Measurements from ENCODE around the gene CASZ1. TPM values are rescaled to one million over a fixed set of nuclear protein-coding genes. Genes with fewer than 3 reads are reported as not detected.

CASZ1 gene
- total RNA-seq, 1 donor from 2014 or later: 3.4 TPM

DNA sequence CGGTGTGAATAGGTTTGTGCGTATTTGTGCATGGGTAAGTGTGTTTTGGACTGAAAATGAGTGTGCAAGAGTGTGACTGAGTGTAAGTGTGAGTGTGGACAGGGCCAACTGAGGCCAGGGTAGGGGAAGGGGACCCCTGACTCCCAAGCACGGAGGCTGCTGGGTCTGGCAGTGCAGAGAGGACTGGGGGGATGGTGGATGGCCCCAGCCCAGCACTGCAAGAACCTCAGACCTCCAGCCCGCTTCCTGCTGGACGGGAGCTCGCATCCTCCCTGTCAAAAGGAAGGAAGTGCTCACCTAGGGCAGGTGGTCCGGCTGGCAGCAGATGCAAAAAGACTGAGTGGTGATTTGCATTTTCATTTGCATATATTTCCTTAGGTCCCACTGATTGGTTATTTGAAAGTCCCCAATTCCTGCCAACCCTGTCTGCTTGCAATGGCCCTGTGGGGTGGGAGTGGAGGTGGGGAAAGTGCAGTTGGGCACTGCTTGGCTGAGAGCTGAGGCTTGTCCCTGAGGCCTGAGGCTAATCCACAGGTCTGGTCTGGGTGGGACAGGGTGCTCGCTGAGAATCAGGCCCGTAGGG is 42.8 kb upstream of the CASZ1 start:
- Histone ChIP-seq H3K36me3 (no peaks in the 10 kb centered on the region), H3K27me3 (peaks cover 7% of the 10 kb centered on the region), H3K79me2 (ENCODE audit: low read depth) (no peaks in the 10 kb centered on the region), H2AFZ (replicated peaks) (no peak overlapping the region), H4K20me1 (ENCODE audit: low read depth) (no peaks in the 10 kb centered on the region), H3K9me3 (ENCODE audit: low read depth) (peaks cover 7% of the 10 kb centered on the region), H3K4me2 (no peak overlapping the region), H3K4me3 (no peak overlapping the region), H3K9ac (no peak overlapping the region), H3F3A (ENCODE audit: low read depth) (peaks cover 33% of the 10 kb centered on the region), H3K4me1 (peaks cover 27% of the 10 kb centered on the region), H3K27ac (no peak overlapping the region)
- peaks cover 2% of the 10 kb centered on the region for H3K36me3 Mint-ChIP-seq
- H3K4me1 Mint-ChIP-seq: peaks cover 56% of the 10 kb centered on the region
- no peak for TF ChIP-seq EZH2 (IDR thresholded peaks at IDR 0.05)
- TF ChIP-seq EZH2phosphoT487 (IDR thresholded peaks at IDR 0.05): no peak
- TF ChIP-seq CTCF (IDR thresholded peaks at IDR 0.05): no peak
- H3K4me3 Mint-ChIP-seq: peak overlapping the region; percentile 24
- H3K27ac Mint-ChIP-seq: peak overlapping the region; percentile 79
- H3K9me3 Mint-ChIP-seq: peaks cover 11% of the 10 kb centered on the region
- peaks cover 28% of the 10 kb centered on the region for H3K27me3 Mint-ChIP-seq (ENCODE audit: insufficient read depth, low read depth)
- DNase-seq (ENCODE audit: low spot score): no peak

GRCh38 chr1:10838541-10838940 is 42.1 kb upstream of the CASZ1 start:
- Histone ChIP-seq H3K4me2 (no peak overlapping the region), H2AFZ (replicated peaks) (no peak overlapping the region), H3K4me1 (peaks cover 27% of the 10 kb centered on the region), H3F3A (ENCODE audit: low read depth) (peaks cover 35% of the 10 kb centered on the region), H3K27ac (no peak overlapping the region), H3K27me3 (peaks cover 8% of the 10 kb centered on the region), H3K9me3 (ENCODE audit: low read depth) (peaks cover 3% of the 10 kb centered on the region), H3K4me3 (no peak overlapping the region), H3K79me2 (ENCODE audit: low read depth) (no peaks in the 10 kb centered on the region), H4K20me1 (ENCODE audit: low read depth) (no peaks in the 10 kb centered on the region), H3K36me3 (no peaks in the 10 kb centered on the region), H3K9ac (no peak overlapping the region)
- Mint-ChIP-seq H3K9me3 (peaks cover 4% of the 10 kb centered on the region), H3K27me3 (ENCODE audit: insufficient read depth, low read depth) (peaks cover 32% of the 10 kb centered on the region), H3K4me1 (peaks cover 56% of the 10 kb centered on the region), H3K36me3 (no peaks in the 10 kb centered on the region), H3K27ac (no peak overlapping the region), H3K4me3 (no peak overlapping the region)
- no peak for DNase-seq (ENCODE audit: low spot score)
- no peak for TF ChIP-seq EZH2 (IDR thresholded peaks at IDR 0.05)
- TF ChIP-seq CTCF (IDR thresholded peaks at IDR 0.05): no peak
- no peak for TF ChIP-seq EZH2phosphoT487 (IDR thresholded peaks at IDR 0.05)

DNA sequence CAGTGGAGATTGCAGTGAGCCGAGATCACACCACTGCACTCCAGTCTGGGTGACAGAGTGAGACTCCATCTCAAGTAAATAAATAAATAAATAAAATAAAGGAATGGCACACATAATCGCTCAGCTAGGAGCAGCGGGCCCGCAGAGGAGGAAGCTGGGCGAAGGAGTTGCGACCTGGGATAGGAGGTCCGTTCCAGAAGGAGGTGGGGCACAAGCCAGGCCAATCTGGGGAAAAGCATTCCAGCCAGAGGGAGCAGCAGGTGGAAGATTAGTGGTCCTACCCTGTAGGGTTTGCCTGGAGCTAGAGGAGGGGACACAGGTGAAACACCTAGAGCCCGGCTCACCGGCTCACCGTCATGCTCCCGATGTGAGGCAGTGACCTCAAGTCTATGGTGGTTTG is 40.3 kb upstream of the CASZ1 start:
- peaks cover 42% of the 10 kb centered on the region for H3F3A ChIP-seq (ENCODE audit: low read depth)
- H3K79me2 ChIP-seq (ENCODE audit: low read depth): no peaks in the 10 kb centered on the region
- H3K36me3 Mint-ChIP-seq: no peaks in the 10 kb centered on the region
- no peak overlapping the region for H3K4me3 ChIP-seq
- H3K27ac Mint-ChIP-seq: peak overlapping the region; percentile 94
- no peaks in the 10 kb centered on the region for H4K20me1 ChIP-seq (ENCODE audit: low read depth)
- H3K27me3 Mint-ChIP-seq (ENCODE audit: insufficient read depth, low read depth): peaks cover 33% of the 10 kb centered on the region
- peaks cover 49% of the 10 kb centered on the region for H3K4me1 Mint-ChIP-seq
- no peak overlapping the region for H3K27ac ChIP-seq
- no peak for DNase-seq (ENCODE audit: low spot score)
- TF ChIP-seq CTCF (IDR thresholded peaks at IDR 0.05) (no peak), EZH2 (IDR thresholded peaks at IDR 0.05) (no peak), EZH2phosphoT487 (IDR thresholded peaks at IDR 0.05) (no peak)
- no peak overlapping the region for H2AFZ ChIP-seq (replicated peaks)
- H3K9me3 ChIP-seq (ENCODE audit: low read depth): no peaks in the 10 kb centered on the region
- peak overlapping the region; percentile 55 for H3K4me3 Mint-ChIP-seq
- no peaks in the 10 kb centered on the region for H3K36me3 ChIP-seq
- H3K9me3 Mint-ChIP-seq: peaks cover 2% of the 10 kb centered on the region
- peak overlapping the region; percentile 11 for H3K4me2 ChIP-seq
- H3K4me1 ChIP-seq: peaks cover 27% of the 10 kb centered on the region
- peaks cover 8% of the 10 kb centered on the region for H3K27me3 ChIP-seq
- no peak overlapping the region for H3K9ac ChIP-seq

All from neural progenitor cell (in vitro differentiated cells).